Measurements from ENCODE around the gene CDH11. TPM values are rescaled to one million over a fixed set of nuclear protein-coding genes. Genes with fewer than 3 reads are reported as not detected.

CDH11 gene
- 237 TPM for polyA plus RNA-seq (2013, experiment 1 of 2)
- polyA plus RNA-seq (2013, experiment 2 of 2), result 227 TPM

GRCh38 chr16:65121870-65122723 lies at the start of gene CDH11:
Gene CDH11, minus strand, starts transcription at chr16:65122063. Its CDS starts 117,194 bp downstream, at chr16:65004869.
- H3K23ac ChIP-seq (ENCODE audit: low read length in 2 of 2), result peak within 1 kb of the TSS; percentile 86 to 100
- H3K18ac ChIP-seq (ENCODE audit: low read depth in 1 of 2, low read length in 2 of 2), result peak within 1 kb of the TSS; percentile 99 to 100
- 2% methylated on average over 37 of the region's 69 CpGs for WGBS
- H3K36me3 ChIP-seq (ENCODE audit: control insufficient read depth in 1 of 2, insufficient read depth in 2 of 2, low read depth in 1 of 2, low read length in 2 of 2), result peaks cover 0 to 14% of the 10 kb centered on the region in 2 experiments
- H2AFZ ChIP-seq (ENCODE audit: low read depth, low read length), result peak within 1 kb of the TSS; percentile 39
- peak within 1 kb of the TSS; percentile 95 for H4K91ac ChIP-seq (ENCODE audit: low read length)
- peak within 1 kb of the TSS; percentile 88 to 99 for H3K14ac ChIP-seq (ENCODE audit: low read length in 2 of 2)
- peak within 1 kb of the TSS; percentile 99 for H3K9ac ChIP-seq (ENCODE audit: low read length)
- peak within 1 kb of the TSS; percentile 79 for H3K27ac ChIP-seq (ENCODE audit: low read length, poor library complexity, severe bottlenecking)
- peak within 1 kb of the TSS; percentile 88 for H2BK120ac ChIP-seq (ENCODE audit: low read depth, low read length)
- H3K27me3 ChIP-seq (ENCODE audit: control insufficient read depth in 1 of 2, insufficient read depth in 1 of 2, low read length in 2 of 2), result no peaks in the 10 kb centered on the region
- H3K4me2 ChIP-seq (ENCODE audit: low read length, poor library complexity, severe bottlenecking), result peak within 1 kb of the TSS; percentile 97
- H2BK15ac ChIP-seq (ENCODE audit: low read depth, poor library complexity, severe bottlenecking), result peak within 1 kb of the TSS; percentile 99
- peak within 1 kb of the TSS; percentile 94 to 99 for H3K4ac ChIP-seq (ENCODE audit: low read depth in 1 of 2, low read length in 2 of 2)
- peaks cover 12% of the 10 kb centered on the region for H3K4me1 ChIP-seq (ENCODE audit: control insufficient read depth, insufficient read depth, low read depth, low read length)
- DNase-seq, result peak; percentile 92
- H3K9me3 ChIP-seq (ENCODE audit: control insufficient read depth, low read length), result no peaks in the 10 kb centered on the region
- H2AK5ac ChIP-seq (ENCODE audit: low read length, severe bottlenecking), result no peak within 1 kb of the TSS
- peak within 1 kb of the TSS; percentile 92 to 93 for H3K4me3 ChIP-seq (ENCODE audit: insufficient read depth in 1 of 2, low read depth in 1 of 2, low read length in 2 of 2)
- H2BK12ac ChIP-seq (ENCODE audit: low read length in 2 of 2), result peak within 1 kb of the TSS; percentile 70 to 95
- peaks cover 9% of the 10 kb centered on the region for H3K79me1 ChIP-seq (replicated peaks; ENCODE audit: low read length, poor library complexity, severe bottlenecking)
- peak within 1 kb of the TSS; percentile 85 for H4K8ac ChIP-seq (ENCODE audit: low read length)
- H2BK5ac ChIP-seq (ENCODE audit: low read depth, low read length, poor library complexity, severe bottlenecking), result no peak within 1 kb of the TSS

GRCh38 chr16:65154321-65154720 lies 32.5 kb upstream of the CDH11 start:
- H4K8ac ChIP-seq (ENCODE audit: low read length), result no peak overlapping the region
- H3K9ac ChIP-seq (ENCODE audit: low read length), result no peak overlapping the region
- H4K91ac ChIP-seq (ENCODE audit: low read length), result no peak overlapping the region
- no peaks in the 10 kb centered on the region for H3K79me1 ChIP-seq (replicated peaks; ENCODE audit: low read length, poor library complexity, severe bottlenecking)
- WGBS, result 25% methylated on average over 3 of the region's 3 CpGs
- no peak overlapping the region for H2BK120ac ChIP-seq (ENCODE audit: low read depth, low read length)
- peak; percentile 11 for DNase-seq
- H2BK5ac ChIP-seq (ENCODE audit: low read depth, low read length, poor library complexity, severe bottlenecking), result no peak overlapping the region
- H3K4me1 ChIP-seq (ENCODE audit: control insufficient read depth, insufficient read depth, low read depth, low read length), result no peaks in the 10 kb centered on the region
- H2BK12ac ChIP-seq (ENCODE audit: low read length in 2 of 2), result no peak overlapping the region
- no peak overlapping the region for H3K4me3 ChIP-seq (ENCODE audit: insufficient read depth in 1 of 2, low read depth in 1 of 2, low read length in 2 of 2)
- no peak overlapping the region for H3K14ac ChIP-seq (ENCODE audit: low read length in 2 of 2)
- H2AFZ ChIP-seq (ENCODE audit: low read depth, low read length), result no peak overlapping the region
- H3K36me3 ChIP-seq (ENCODE audit: control insufficient read depth in 1 of 2, insufficient read depth in 2 of 2, low read depth in 1 of 2, low read length in 2 of 2), result no peaks in the 10 kb centered on the region
- no peaks in the 10 kb centered on the region for H3K27me3 ChIP-seq (ENCODE audit: control insufficient read depth in 1 of 2, insufficient read depth in 1 of 2, low read length in 2 of 2)
- H3K9me3 ChIP-seq (ENCODE audit: control insufficient read depth, low read length), result no peaks in the 10 kb centered on the region
- no peak overlapping the region for H2BK15ac ChIP-seq (ENCODE audit: low read depth, poor library complexity, severe bottlenecking)
- no peak overlapping the region for H3K18ac ChIP-seq (ENCODE audit: low read depth in 1 of 2, low read length in 2 of 2)
- no peak overlapping the region for H3K4ac ChIP-seq (ENCODE audit: low read depth in 1 of 2, low read length in 2 of 2)
- no peak overlapping the region for H3K23ac ChIP-seq (ENCODE audit: low read length in 2 of 2)
- H3K27ac ChIP-seq (ENCODE audit: low read length, poor library complexity, severe bottlenecking), result no peak overlapping the region
- H3K4me2 ChIP-seq (ENCODE audit: low read length, poor library complexity, severe bottlenecking), result no peak overlapping the region
- H2AK5ac ChIP-seq (ENCODE audit: low read length, severe bottlenecking), result no peak overlapping the region

- Histone ChIP-seq H4K91ac (ENCODE audit: low read length) (no peak overlapping the region), H3K36me3 (ENCODE audit: control insufficient read depth in 1 of 2, insufficient read depth in 2 of 2, low read depth in 1 of 2, low read length in 2 of 2) (no peaks in the 10 kb centered on the region), H3K9ac (ENCODE audit: low read length) (no peak overlapping the region), H4K8ac (ENCODE audit: low read length) (no peak overlapping the region), H3K18ac (ENCODE audit: low read depth in 1 of 2, low read length in 2 of 2) (no peak overlapping the region), H3K27me3 (ENCODE audit: control insufficient read depth in 1 of 2, insufficient read depth in 1 of 2, low read length in 2 of 2) (no peaks in the 10 kb centered on the region), H3K4me3 (ENCODE audit: insufficient read depth in 1 of 2, low read depth in 1 of 2, low read length in 2 of 2) (no peak overlapping the region), H3K4me1 (ENCODE audit: control insufficient read depth, insufficient read depth, low read depth, low read length) (no peaks in the 10 kb centered on the region), H2AK5ac (ENCODE audit: low read length, severe bottlenecking) (no peak overlapping the region), H3K4ac (ENCODE audit: low read depth in 1 of 2, low read length in 2 of 2) (no peak overlapping the region), H2AFZ (ENCODE audit: low read depth, low read length) (no peak overlapping the region), H2BK12ac (ENCODE audit: low read length in 2 of 2) (no peak overlapping the region), H3K79me1 (replicated peaks; ENCODE audit: low read length, poor library complexity, severe bottlenecking) (no peaks in the 10 kb centered on the region), H2BK120ac (ENCODE audit: low read depth, low read length) (no peak overlapping the region), H3K27ac (ENCODE audit: low read length, poor library complexity, severe bottlenecking) (no peak overlapping the region), H3K14ac (ENCODE audit: low read length in 2 of 2) (no peak overlapping the region), H2BK5ac (ENCODE audit: low read depth, low read length, poor library complexity, severe bottlenecking) (no peak overlapping the region), H3K23ac (ENCODE audit: low read length in 2 of 2) (no peak overlapping the region), H3K4me2 (ENCODE audit: low read length, poor library complexity, severe bottlenecking) (no peak overlapping the region), H2BK15ac (ENCODE audit: low read depth, poor library complexity, severe bottlenecking) (no peak overlapping the region), H3K9me3 (ENCODE audit: control insufficient read depth, low read length) (no peaks in the 10 kb centered on the region)
- WGBS, result 91% methylated on average over 1 of the region's 1 CpG
- DNase-seq, result no peak
Observed at GRCh38 chr16:65153365-65154105, 31.7 kb upstream of the CDH11 start.

GRCh38 chr16:65148804-65149203 lies 26.9 kb upstream of the CDH11 start:
- Histone ChIP-seq H2BK5ac (ENCODE audit: low read depth, low read length, poor library complexity, severe bottlenecking) (no peak overlapping the region), H3K14ac (ENCODE audit: low read length in 2 of 2) (no peak overlapping the region), H2AK5ac (ENCODE audit: low read length, severe bottlenecking) (no peak overlapping the region), H3K23ac (ENCODE audit: low read length in 2 of 2) (no peak overlapping the region), H4K8ac (ENCODE audit: low read length) (no peak overlapping the region), H3K27me3 (ENCODE audit: control insufficient read depth in 1 of 2, insufficient read depth in 1 of 2, low read length in 2 of 2) (no peaks in the 10 kb centered on the region), H3K9ac (ENCODE audit: low read length) (no peak overlapping the region), H4K91ac (ENCODE audit: low read length) (no peak overlapping the region), H2AFZ (ENCODE audit: low read depth, low read length) (no peak overlapping the region), H3K4me3 (ENCODE audit: insufficient read depth in 1 of 2, low read depth in 1 of 2, low read length in 2 of 2) (no peak overlapping the region), H3K27ac (ENCODE audit: low read length, poor library complexity, severe bottlenecking) (no peak overlapping the region), H3K79me1 (replicated peaks; ENCODE audit: low read length, poor library complexity, severe bottlenecking) (no peaks in the 10 kb centered on the region), H2BK12ac (ENCODE audit: low read length in 2 of 2) (no peak overlapping the region), H2BK120ac (ENCODE audit: low read depth, low read length) (no peak overlapping the region), H3K9me3 (ENCODE audit: control insufficient read depth, low read length) (no peaks in the 10 kb centered on the region), H2BK15ac (ENCODE audit: low read depth, poor library complexity, severe bottlenecking) (no peak overlapping the region), H3K36me3 (ENCODE audit: control insufficient read depth in 1 of 2, insufficient read depth in 2 of 2, low read depth in 1 of 2, low read length in 2 of 2) (no peaks in the 10 kb centered on the region), H3K4me2 (ENCODE audit: low read length, poor library complexity, severe bottlenecking) (no peak overlapping the region), H3K4ac (ENCODE audit: low read depth in 1 of 2, low read length in 2 of 2) (no peak overlapping the region), H3K18ac (ENCODE audit: low read depth in 1 of 2, low read length in 2 of 2) (no peak overlapping the region), H3K4me1 (ENCODE audit: control insufficient read depth, insufficient read depth, low read depth, low read length) (no peaks in the 10 kb centered on the region)
- DNase-seq, result no peak

All from mesenchymal stem cell (in vitro differentiated cells and primary cell).